Activated CD8-positive, alpha-beta T cell treated with anti-CD3 and anti-CD28 coated beads for 36 hours (primary cell): ENCODE measurements around the gene SYT1. TPM values are rescaled to one million over a fixed set of nuclear protein-coding genes. Genes with fewer than 3 reads are reported as not detected.

Source experiments
- ATAC-seq: fragments of 200-7000 bp; cut with Tn5 transposase; one replicate; pipeline ENCODE4 v1.10.0; 2021; ENCODE audit warnings: mild to moderate bottlenecking, moderate library complexity
- CTCF ChIA-PET: fragments of 350-600 bp; sonication (Branson Sonifier 250); formaldehyde crosslinking; loops from one replicate; lab custom pipeline; 2021; ENCODE audit warnings: antibody characterized with exemption; lab: Charles Lee
- POLR2A ChIA-PET: fragments of 350-600 bp; sonication (Branson Sonifier 250); formaldehyde crosslinking; loops from one replicate; lab custom pipeline; 2021; ENCODE audit warnings: antibody characterized with exemption; lab: Charles Lee
- DNase-seq: peaks from one replicate; pipeline ENCODE4 v3.0.0-alpha.2; 2020
- H3K27ac Mint-ChIP-seq: one replicate; pipeline ENCODE4 v1.8.0; 2021; ENCODE audit warnings: mild to moderate bottlenecking, mixed read lengths
- H3K27me3 Mint-ChIP-seq: one replicate; pipeline ENCODE4 v1.8.0; 2021; ENCODE audit warnings: mixed read lengths
- H3K36me3 Mint-ChIP-seq: one replicate; pipeline ENCODE4 v1.8.0; 2021; ENCODE audit warnings: low read depth, mixed read lengths
- H3K4me1 Mint-ChIP-seq: one replicate; pipeline ENCODE4 v1.8.0; 2021; ENCODE audit warnings: low read depth, mixed read lengths
- H3K4me3 Mint-ChIP-seq: one replicate; pipeline ENCODE4 v1.8.0; 2021; ENCODE audit warnings: mild to moderate bottlenecking, moderate library complexity, mixed read lengths
- H3K9me3 Mint-ChIP-seq: one replicate; pipeline ENCODE4 v1.8.0; 2021; ENCODE audit warnings: mixed read lengths
- CTCF ChIP-seq: fragments of 200-600 bp; IDR thresholded peaks from one replicate; pipeline ENCODE4 v1.8.0; 2022; ENCODE audit warnings: antibody characterized with exemption, mild to moderate bottlenecking
- intact Hi-C: fragments of 100-400 bp; cut with micrococcal nuclease; formaldehyde crosslinking; loops from one replicate; pipeline ENCODE4 v1.10.0; 2022
- total RNA-seq, 2 experiments: library from RNA; stranded (reverse); gene quantifications; one replicate each; pipeline ENCODE4 v1.2.3, GENCODE V29; 2021

The SYT1 gene
- total RNA-seq, 2 experiments from 2014 or later = not detected

DNA sequence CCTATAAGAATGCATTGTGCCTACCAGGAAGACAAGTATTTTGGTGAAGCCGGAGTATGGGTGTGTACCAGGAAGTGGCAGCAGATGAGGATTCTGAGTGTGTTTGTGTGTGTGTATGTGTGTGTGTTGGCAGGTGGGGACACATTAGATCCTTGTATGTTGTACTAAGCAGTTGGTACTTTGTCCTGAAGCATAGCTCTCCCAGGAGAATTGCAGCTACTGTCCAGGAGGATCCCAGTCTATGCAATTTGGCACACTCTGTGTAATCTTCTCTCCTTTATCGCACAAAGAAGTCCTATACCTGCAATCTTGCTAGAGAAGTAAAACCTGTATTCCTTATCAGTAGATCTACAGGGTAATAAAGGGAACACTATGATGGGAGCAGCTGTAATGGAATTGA lies 549.7 kb downstream of the SYT1 start:
- H3K9me3 Mint-ChIP-seq = no peaks in the 10 kb centered on the region
- no peak overlapping the region for H3K27ac Mint-ChIP-seq
- DNase-seq (no peak), ATAC-seq (no peak)
- H3K4me3 Mint-ChIP-seq = no peak overlapping the region
- H3K27me3 Mint-ChIP-seq = peaks cover 4% of the 10 kb centered on the region
- ChIA-PET POLR2A (no interaction called here), CTCF (no interaction called here)
- no peaks in the 10 kb centered on the region for H3K36me3 Mint-ChIP-seq
- intact Hi-C loops = no loop called here
- TF ChIP-seq CTCF = no peak
- no peaks in the 10 kb centered on the region for H3K4me1 Mint-ChIP-seq

GRCh38 chr12:79415321-79415720 lies 550.7 kb downstream of the SYT1 start:
- Mint-ChIP-seq H3K27me3 (peaks cover 4% of the 10 kb centered on the region), H3K36me3 (no peaks in the 10 kb centered on the region), H3K9me3 (no peaks in the 10 kb centered on the region), H3K27ac (no peak overlapping the region), H3K4me1 (no peaks in the 10 kb centered on the region), H3K4me3 (no peak overlapping the region)
- ChIA-PET POLR2A (no interaction called here), CTCF (interaction anchor here (1.4 kb wide), 1 partner anchor 11 kb away, joined by 5 read pairs; no protein-coding TSS in a partner anchor)
- intact Hi-C loops = no loop called here
- no peak for TF ChIP-seq CTCF
- ATAC-seq = no peak
- DNase-seq = no peak

GRCh38 chr12:79415746-79416435 lies 551.3 kb downstream of the SYT1 start:
- CTCF ChIA-PET = interaction anchor here (1.4 kb wide), 1 partner anchor 11 kb away, joined by 5 read pairs; no protein-coding TSS in a partner anchor
- H3K4me3 Mint-ChIP-seq = no peak overlapping the region
- DNase-seq (no peak), ATAC-seq (no peak)
- peaks cover 4% of the 10 kb centered on the region for H3K27me3 Mint-ChIP-seq
- H3K36me3 Mint-ChIP-seq = no peaks in the 10 kb centered on the region
- no peaks in the 10 kb centered on the region for H3K4me1 Mint-ChIP-seq
- POLR2A ChIA-PET = no interaction called here
- H3K9me3 Mint-ChIP-seq = no peaks in the 10 kb centered on the region
- TF ChIP-seq CTCF = no peak
- intact Hi-C loops = no loop called here
- H3K27ac Mint-ChIP-seq = no peak overlapping the region

GRCh38 chr12:79420146-79420618 lies 555.6 kb downstream of the SYT1 start:
- H3K9me3 Mint-ChIP-seq = no peaks in the 10 kb centered on the region
- ChIA-PET CTCF (interaction anchor here (0.9 kb wide), 1 partner anchor 851 kb away, joined by 3 read pairs; no protein-coding TSS in a partner anchor), POLR2A (no interaction called here)
- no peak overlapping the region for H3K4me3 Mint-ChIP-seq
- ATAC-seq = no peak
- intact Hi-C loops = no loop called here
- H3K36me3 Mint-ChIP-seq = no peaks in the 10 kb centered on the region
- no peak for DNase-seq
- no peak overlapping the region for H3K27ac Mint-ChIP-seq
- H3K27me3 Mint-ChIP-seq = no peaks in the 10 kb centered on the region
- H3K4me1 Mint-ChIP-seq = no peaks in the 10 kb centered on the region
- TF ChIP-seq CTCF = no peak

DNA sequence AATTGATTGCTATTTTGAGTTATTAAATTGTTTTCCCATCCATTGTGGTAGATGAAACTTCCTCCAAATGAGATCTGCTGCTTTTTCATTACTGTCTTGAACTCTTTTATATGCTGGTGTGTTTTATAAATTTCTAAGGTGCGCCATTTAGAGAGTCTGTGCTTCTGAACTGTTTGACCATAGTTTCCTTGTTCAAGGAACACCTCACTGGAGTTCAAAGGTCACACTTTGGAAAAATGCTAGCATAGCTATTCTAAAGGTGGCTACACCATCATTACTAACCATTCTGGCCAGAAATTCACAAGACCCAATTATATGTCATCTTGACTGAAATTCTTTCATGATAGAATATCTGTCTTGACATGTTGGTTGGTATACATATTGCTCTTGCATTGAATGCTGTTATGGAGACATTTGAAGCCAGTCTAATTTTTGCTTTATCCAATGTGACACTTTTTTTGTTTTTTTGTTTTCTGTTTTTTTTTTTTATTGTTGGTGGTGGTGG lies 556.7 kb downstream of the SYT1 start:
- no peak for TF ChIP-seq CTCF
- intact Hi-C loops = no loop called here
- DNase-seq = no peak
- ATAC-seq = no peak
- Mint-ChIP-seq H3K36me3 (no peaks in the 10 kb centered on the region), H3K27ac (no peak overlapping the region), H3K27me3 (no peaks in the 10 kb centered on the region), H3K4me3 (no peak overlapping the region), H3K4me1 (no peaks in the 10 kb centered on the region), H3K9me3 (no peaks in the 10 kb centered on the region)
- ChIA-PET POLR2A (no interaction called here), CTCF (no interaction called here)
